HG02970 (cell line): Measurements from ENCODE around the gene CLDN9.
A peak's percentile ranks its signal among the peaks of the same experiment; 100 is the strongest.

Experiments
- ATAC-seq: cut with Tn5 transposase; IDR thresholded peaks from one replicate; pipeline ENCODE4 v1.9.1; 2021; ENCODE audit warnings: mild to moderate bottlenecking, moderate library complexity, moderate number of reproducible peaks; ENCODE audit not compliant: unreplicated experiment, low FRiP score

Gene CLDN9, protein sequence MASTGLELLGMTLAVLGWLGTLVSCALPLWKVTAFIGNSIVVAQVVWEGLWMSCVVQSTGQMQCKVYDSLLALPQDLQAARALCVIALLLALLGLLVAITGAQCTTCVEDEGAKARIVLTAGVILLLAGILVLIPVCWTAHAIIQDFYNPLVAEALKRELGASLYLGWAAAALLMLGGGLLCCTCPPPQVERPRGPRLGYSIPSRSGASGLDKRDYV

DNA sequence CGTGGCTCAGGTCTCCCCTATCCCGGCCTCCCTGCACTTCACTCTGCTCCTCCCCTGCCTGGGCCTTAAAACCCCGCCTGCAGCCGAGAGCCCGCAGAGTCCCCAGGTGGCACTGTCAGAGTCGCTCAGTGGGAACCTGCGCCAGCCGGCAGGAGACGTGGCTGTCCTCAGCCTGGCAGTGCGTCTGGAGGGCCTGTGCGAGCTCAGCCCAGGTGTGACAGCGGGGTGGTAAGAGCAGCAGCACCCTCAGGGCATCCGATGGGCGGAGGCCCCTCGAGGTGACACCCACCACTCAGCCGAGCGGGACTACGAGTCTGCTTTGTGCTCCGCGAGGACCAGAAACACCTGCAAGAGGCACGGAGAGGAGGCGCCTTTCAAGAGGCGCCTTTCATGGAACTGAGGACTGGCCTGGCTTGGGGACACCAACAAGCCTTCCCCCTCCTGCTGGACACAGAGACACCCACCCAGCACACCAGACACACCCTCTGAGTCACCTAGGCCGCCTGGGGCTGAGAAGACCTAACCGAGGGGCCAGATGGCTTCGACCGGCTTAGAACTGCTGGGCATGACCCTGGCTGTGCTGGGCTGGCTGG is at the start of gene CLDN9:
Gene CLDN9, plus strand, starts transcription at position 96 of the 593 bp plus-strand sequence. Its CDS starts 440 bp downstream, at position 536.
- ATAC-seq, result no peak

DNA sequence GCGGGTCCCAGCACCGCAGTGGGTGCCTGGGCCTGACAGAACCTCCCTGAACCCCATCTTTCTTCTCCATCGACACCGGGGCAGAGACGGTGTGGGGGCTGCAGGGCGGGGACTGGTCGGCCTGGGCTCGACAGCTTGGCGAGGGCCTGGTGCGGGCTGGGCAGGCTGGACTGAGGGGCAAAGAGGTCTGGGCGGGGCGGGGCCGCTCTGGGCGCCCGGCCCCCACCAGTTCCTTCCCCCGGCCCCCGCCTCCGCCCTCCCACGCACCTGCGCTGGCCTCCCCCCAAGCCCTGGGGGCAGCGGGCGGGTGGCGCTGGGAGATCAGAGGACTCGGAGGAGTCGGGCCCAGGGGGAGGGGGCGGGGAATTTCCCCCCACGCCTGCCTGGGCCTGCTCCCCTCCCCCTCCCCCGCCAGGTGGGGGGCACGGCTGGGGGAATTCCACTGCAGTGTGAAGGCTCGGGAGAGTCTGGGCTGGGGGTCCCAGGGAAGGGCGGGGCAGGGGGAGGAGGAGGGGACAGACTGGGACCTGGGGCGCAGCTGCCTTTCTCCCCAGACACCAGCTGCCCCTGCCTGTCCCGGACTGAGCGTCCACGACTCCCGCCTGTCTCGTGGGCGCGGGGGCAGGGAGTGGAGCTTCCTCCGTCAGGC is 49.5 kb upstream of the CLDN9 start:
- ATAC-seq, result no peak

DNA sequence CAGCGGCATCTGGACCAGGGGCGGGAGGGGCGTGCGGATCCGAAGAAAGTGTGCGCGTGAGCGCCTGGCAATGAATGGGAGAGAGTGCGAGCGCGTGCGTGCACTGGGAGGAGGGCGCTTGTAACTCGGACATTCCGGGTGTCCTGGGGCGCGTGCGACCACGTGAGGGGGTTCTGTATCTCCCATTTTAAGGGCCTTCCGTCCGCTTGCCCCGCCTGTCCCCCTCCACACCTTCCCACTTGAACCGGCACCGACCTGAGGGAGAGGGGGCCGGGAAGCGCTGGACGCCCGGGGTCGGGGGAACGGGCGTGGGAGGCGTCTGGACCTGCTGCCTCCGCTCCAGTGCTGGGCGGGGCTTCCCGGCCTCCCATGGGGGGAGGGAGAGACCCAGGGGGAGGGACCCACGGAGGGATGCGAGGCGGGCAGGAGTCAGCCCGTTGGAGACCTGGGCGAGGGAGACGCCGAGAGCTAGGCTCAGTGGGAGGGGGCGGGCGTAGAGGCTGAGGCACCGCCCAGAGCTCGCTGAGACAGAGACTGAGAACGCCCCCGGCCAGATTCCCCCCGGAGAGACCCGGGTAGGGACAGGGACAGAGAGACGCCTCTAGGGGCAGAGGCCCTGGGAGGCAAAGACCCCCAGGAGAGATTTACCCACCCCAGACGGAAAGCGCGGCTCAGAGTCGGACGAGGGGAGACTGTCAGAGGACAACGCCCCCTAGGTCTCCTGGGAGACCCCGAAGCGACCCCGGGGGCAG is 48.8 kb upstream of the CLDN9 start, which contains the start of gene KREMEN2:
Gene KREMEN2, plus strand, starts transcription at position 553 of the 752 bp plus-strand sequence. CDS start 246 bp downstream, outside the sequence.
- no peak for ATAC-seq

DNA sequence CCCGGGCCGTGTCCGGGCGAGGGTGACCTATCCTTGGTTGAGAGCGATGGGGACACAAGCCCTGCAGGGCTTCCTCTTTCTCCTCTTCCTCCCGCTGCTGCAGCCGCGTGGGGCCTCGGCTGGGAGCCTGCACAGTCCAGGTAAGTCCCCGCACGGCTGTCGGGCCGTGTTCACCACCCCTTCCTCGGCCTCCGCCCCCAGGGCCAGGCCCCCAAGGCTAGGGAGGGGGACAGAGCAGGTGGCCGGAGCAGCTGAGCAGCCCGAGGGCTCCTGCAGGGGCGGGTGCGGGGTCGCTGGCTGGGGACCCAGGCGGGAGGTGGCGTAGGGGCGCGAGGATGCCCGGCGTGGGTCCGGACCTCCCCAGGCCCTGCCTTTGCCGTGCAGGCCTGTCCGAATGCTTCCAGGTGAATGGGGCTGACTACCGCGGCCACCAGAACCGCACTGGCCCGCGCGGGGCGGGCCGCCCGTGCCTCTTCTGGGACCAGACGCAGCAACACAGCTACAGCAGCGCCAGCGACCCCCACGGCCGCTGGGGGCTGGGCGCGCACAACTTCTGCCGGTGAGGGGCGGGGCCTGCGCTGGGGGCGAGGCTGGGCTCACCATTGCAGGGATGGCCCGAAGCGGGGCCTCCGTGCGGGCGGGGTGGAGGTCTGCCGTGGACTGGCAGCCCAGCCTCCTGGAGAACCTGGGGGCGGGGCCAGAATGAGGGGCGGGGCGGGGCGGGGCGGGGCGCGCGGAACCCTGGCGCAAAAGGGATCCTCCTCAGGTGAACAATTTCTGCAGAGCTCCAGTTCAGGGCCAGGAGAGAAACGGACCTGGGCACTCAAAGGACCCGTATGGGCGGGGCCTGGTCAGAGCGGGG is 48.0 kb upstream of the CLDN9 start:
- ATAC-seq, result no peak

DNA sequence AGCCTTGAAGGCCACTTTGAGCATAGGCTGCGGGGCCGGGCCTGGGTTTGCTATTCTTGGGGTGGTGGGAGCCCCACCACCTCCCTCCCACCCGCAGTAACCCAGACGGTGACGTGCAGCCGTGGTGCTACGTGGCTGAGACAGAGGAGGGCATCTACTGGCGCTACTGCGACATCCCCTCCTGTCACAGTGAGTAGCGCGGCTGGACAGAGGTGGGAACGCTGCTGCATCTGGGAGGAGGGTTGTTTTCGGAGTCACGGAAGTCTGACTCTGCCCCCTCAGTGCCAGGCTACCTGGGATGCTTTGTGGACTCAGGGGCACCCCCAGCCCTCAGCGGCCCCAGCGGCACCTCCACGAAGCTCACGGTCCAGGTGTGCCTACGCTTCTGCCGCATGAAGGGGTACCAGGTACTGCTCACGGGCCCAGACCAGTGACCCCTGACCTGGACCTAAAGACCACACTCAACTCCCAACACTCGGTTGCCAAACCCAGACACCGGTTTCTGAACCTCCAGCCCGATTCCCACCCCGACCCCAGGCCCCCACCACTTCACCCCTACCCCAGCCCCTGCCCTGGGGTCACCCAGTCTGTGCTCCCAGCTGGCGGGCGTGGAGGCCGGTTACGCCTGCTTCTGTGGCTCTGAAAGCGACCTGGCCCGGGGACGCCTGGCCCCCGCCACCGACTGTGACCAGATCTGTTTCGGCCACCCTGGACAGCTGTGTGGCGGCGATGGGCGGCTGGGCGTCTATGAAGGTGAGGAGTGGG is 46.5 kb upstream of the CLDN9 start:
- ATAC-seq, result no peak

DNA sequence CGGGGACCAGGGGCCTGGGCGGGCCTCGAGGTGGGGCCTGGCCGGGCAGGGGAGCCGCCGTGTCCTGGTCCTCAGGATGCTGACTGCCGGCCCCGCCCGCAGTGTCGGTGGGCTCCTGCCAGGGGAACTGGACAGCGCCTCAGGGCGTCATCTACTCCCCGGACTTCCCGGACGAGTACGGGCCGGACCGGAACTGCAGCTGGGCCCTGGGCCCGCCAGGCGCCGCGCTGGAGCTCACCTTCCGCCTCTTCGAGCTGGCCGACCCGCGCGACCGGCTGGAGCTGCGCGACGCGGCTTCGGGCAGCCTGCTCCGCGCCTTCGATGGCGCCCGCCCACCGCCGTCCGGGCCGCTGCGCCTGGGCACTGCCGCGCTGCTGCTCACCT is 45.9 kb upstream of the CLDN9 start:
- no peak for ATAC-seq

DNA sequence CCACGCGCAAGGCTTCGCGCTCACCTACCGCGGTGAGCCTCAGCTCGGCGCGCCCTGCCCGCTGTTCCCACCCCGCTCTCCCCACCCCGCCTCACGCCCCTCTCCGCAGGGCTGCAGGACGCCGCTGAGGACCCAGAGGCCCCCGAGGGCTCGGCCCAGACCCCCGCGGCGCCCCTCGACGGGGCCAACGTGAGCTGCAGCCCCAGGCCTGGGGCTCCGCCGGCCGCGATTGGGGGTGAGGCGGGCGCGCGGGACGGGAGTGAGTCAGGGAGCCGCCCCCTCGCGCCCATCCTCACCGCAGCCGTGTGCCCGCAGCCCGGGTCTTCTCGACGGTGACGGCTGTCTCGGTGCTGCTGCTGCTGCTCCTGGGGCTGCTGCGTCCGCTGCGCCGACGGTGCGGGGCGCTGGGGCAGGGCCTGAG is 45.5 kb upstream of the CLDN9 start:
- no peak for ATAC-seq

DNA sequence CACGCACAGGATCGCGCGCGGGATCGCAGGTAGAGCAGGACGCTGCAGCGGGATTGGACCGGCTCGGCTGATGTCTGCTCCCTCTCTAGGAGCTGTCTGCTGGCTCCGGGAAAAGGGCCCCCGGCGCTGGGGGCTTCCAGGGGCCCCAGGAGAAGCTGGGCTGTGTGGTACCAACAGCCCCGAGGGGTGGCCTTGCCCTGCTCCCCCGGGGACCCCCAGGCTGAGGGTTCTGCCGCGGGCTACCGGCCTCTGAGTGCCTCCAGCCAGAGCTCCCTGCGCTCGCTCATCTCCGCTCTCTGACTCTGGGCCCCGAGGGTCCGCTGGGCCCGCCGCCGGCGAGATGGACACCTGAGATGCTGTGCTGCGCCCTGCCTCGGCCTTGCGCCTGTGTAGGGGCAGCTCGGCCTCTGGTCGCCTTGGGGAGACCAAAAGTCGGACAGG is 45.0 kb upstream of the CLDN9 start:
- no peak for ATAC-seq

DNA sequence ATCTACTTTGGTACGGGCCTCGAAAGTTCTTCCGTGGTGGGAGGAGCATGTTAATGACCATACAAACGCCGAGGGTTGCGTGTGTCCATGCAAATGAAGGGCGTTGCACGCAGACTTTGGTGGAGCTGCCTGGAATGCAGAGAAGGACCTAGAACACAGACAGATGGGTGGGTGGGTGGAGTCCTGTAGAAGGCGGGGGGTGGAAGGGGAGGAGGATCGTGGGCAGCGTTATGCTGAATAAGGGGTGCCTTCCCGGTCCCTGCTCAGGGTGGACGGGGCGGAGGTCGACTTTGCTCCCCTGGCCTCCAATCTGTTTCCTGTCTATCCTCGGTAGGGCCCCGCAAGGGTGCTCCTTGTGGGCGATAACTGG is 44.4 kb upstream of the CLDN9 start:
- ATAC-seq, result no peak

DNA sequence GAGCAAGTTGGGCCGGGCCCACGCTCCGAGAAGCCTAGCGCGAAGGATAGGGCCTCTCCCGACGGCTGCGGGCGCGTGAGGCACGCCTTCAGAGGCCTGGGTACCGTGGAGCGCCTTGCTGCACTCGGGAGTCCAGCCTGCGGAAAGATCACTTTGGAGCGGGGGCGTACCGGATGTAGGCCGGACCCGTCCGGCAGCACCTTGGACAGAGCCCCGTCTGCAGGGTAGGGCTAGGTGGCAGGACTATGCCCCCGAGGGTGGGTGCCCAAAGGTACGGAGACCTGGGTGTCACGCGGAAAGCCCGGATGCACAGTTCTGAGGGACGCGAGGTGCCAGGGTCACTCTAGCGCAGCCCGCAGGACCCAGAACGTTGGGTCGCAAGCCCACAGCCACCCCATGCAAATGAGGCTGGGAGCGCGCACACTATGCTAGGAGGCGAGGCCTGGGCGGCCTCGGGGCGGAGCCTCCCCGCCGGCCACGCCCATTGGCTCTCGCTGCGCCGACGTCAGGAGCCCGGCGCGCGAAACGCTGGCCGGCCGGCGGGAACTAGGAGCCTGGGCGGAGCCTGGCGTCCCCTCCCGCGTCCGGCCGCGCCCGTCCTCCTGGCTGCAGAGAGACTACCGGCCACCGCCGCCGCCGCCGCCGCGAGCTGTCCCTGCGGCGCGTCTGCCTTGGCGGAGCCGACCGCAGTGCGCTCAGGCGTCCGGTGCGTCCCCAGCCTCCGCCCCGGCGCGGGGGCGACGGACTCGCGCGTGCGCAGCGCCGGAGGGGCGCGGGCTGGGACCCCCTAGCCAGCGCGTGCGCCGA is 43.8 kb upstream of the CLDN9 start, which contains the start of gene PAQR4:
Gene PAQR4, plus strand, starts transcription at position 611 of the 807 bp plus-strand sequence. CDS start 327 bp downstream, outside the sequence.
- ATAC-seq, result peak; percentile 63

DNA sequence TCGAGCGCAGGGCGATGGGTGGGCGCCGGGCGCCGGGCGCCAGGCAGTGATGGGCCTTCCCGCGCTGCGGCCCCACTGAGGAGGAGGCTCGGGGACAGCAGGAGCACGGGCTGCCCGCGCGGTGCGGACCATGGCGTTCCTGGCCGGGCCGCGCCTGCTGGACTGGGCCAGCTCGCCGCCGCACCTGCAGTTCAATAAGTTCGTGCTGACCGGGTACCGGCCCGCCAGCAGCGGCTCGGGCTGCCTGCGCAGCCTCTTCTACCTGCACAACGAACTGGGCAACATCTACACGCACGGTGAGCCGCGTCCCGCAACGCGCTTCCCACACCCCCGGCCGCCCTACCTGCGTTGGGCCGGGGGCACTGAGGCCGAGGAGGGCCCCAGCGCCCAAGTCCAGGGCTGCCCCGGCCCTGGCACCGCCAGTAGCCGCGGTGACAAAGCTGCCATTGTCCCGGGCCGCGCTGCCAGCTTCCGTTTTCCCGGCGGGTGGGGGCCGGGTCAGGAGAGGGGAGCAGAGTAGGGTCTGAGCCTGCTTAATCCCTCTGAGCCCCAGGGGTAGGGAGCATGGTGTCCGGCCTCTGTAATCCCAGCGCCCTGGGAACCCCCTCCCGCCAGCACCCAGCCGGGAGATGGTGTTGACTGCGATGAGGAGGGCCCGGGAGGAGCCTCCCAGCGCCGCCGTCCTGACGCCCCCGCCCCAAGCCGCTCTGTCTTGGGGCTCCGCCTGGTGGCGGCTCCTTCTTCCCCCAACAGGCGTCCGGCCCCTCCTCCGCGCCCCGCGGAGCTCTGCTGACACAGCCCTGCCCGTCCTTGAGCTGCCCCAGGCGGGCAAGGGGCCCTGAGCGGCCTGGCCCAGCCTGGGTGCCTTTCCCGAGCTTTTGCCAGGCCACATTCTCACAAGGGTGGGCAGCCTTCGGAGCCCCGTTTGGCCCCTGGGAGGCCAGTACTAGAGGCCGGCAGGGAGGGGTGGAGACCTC is 42.9 kb upstream of the CLDN9 start:
- peak; percentile 33 for ATAC-seq

DNA sequence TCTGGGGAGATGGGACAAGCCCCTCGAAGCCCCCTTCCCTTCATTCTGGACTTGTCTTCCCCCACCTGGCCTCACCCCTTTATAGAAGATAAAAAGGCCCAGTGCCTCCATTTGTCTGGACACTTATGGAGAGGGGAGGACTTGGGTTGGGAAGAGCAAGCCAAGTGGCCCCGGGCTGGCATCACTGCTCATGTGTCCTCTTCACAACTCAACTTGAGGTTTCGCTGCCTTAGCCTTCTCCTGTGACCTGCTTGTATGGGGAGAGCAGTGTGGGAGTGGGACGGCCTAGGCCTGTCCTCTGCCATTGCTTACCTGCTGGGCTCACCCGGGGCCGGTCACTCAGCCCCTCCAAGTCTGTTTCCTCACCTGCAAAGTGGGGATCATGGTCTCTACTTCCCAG is 42.2 kb upstream of the CLDN9 start:
- no peak for ATAC-seq

DNA sequence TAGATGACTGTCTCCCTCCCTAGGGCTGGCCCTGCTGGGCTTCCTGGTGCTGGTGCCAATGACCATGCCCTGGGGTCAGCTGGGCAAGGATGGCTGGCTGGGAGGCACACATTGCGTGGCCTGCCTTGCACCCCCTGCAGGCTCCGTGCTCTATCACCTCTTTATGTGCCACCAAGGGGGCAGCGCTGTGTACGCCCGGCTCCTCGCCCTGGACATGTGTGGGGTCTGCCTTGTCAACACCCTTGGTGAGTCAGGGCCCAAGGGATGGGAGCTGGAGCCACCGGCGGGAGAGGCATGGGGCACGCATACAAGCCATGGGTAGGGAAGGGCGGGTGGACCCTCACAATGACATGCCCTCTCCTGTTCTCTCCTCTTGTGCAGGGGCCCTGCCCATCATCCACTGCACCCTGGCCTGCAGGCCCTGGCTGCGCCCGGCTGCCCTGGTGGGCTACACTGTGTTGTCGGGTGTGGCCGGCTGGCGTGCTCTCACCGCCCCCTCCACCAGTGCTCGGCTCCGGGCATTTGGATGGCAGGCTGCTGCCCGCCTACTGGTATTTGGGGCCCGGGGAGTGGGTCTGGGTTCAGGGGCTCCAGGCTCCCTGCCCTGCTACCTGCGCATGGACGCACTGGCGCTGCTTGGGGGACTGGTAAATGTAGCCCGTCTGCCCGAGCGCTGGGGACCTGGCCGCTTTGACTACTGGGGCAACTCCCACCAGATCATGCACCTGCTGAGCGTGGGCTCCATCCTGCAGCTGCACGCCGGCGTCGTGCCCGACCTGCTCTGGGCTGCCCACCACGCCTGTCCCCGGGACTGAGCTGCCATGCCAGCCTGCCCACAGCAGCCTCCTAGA is 41.4 kb upstream of the CLDN9 start:
- no peak for ATAC-seq

DNA sequence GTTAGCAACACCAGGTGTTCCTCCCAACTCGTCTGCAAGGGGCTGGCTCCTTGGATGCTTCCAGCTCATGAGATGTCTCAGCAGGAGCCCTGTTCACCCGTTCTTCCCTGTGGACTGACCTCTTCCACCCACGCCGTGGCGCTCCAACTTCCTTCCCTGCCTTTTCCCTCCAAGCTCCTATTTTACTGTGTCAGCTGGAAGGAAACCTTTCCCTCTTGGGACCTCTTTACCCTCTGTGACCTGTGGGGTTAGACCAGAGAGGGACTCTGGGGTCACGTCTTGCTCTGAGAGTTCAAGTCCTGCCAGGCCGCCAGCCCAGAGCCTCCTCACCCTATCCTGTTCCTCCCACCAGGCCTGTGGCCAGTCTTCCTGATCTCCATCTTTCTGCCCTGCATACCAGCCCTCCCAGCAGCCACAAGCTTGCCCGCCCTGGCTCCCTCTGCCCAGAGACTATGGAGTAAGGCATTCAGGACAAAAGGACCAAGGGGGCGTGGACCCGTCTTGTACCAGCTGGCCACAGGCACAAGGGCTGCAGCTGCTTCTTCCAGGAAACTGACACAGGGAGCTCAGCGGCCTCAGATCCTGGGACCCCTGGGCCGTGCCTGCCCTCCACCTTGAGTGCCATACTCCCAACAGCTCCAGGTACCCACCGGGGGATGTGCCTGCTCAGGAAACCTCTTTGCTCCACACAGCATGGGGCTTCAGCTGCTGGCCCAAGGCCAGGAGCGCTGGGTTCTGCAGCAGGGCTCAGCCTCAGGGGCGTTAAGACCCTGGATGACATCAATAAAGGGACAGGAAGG is 40.5 kb upstream of the CLDN9 start:
- no peak for ATAC-seq

DNA sequence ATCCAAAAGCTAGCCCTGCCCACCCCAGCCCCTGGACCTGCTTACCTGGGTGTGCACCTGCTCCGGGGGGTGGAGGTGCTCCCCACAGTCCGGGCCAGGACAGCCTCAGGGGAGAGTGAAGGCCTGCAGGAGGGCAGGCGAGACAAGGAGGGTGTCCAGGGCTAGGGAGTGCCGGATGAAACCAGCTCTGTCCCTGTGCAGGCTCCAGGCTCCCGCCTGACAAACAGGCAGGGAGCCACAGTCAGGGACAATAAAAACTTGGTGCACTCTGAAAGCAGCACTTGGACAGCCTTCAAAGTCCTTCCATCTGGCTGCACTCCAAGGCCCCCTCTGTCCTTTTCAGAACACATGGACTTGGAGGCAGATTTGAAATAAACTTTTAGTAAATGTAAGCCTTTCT is 39.6 kb upstream of the CLDN9 start:
- no peak for ATAC-seq
